H4 (cell line): ENCODE data around the gene WDFY2. TPM values are rescaled to one million over a fixed set of nuclear protein-coding genes. Genes with fewer than 3 reads are reported as not detected.
"Not testable (repeated sequence)": the region's sequence is repeated elsewhere in the genome, so short reads cannot be mapped to it uniquely, and the experiment has no call there.

Experiments
- DNase-seq: peaks from one replicate; pipeline ENCODE4 v3.0.0-alpha.2; 2015; ENCODE audit warnings: low spot score
- total RNA-seq: library from RNA; depleted of rRNA; stranded (reverse); fragments of >200 nt; shearing (Covaris generic); gene quantifications from 2 replicates; pipeline ENCODE4 v1.2.3, GENCODE V29; 2014; rRNA removed

The WDFY2 gene, protein sequence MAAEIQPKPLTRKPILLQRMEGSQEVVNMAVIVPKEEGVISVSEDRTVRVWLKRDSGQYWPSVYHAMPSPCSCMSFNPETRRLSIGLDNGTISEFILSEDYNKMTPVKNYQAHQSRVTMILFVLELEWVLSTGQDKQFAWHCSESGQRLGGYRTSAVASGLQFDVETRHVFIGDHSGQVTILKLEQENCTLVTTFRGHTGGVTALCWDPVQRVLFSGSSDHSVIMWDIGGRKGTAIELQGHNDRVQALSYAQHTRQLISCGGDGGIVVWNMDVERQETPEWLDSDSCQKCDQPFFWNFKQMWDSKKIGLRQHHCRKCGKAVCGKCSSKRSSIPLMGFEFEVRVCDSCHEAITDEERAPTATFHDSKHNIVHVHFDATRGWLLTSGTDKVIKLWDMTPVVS
- total RNA-seq, result 0.68 and 1.3 TPM in 2 replicates

DNA sequence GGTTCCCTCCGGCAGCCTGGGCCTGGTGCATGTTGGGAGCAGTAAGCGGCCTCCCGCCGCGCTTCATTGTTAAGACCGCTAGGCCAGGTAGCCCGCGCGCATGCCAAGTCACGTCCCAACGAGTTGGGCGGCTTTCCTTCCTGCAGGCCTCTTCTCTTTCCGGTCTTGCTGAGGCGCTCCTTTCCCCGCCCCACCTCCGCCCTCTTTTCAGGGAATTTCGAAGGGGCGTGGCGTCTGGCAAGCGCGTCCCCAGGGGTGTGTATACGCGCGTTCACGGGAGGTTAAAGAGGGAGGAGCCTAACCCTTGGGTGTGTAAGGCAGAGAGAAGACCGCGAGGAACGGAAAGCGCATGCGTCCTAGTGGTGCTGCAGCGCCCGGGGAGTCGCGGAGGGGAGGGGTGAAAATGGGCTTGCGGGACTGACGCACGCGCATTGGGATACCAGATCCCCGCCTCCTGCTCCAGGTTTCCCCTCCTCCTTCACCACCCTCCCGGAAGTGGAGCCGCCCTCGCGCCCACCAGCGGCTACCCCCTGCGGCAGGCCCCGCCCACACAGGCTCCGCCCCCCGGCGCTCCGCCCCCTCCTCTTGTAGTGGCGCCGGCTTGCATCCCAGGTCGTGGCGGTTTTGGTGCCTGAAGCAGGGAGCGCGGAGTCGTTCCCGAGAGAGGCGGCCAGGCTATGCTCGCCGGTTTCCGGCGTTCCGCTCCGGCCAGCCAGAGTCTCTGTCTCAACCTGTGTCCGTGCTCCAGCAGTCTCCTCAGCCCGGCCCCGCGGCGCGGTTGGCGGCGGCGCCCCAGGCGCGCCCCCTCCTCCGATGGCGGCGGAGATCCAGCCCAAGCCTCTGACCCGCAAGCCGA lies at the start of gene WDFY2:
Gene WDFY2, plus strand, starts transcription at position 588 of the 856 bp plus-strand sequence. Its CDS starts 226 bp downstream, at position 814.
- DNase-seq, result peak; percentile 98

- no peak for DNase-seq
Observed at GRCh38 chr13:51538591-51539179, 45.6 kb upstream of the WDFY2 start.

- peak; percentile 54 for DNase-seq
Observed at GRCh38 chr13:51539887-51540286, 44.4 kb upstream of the WDFY2 start.

DNA sequence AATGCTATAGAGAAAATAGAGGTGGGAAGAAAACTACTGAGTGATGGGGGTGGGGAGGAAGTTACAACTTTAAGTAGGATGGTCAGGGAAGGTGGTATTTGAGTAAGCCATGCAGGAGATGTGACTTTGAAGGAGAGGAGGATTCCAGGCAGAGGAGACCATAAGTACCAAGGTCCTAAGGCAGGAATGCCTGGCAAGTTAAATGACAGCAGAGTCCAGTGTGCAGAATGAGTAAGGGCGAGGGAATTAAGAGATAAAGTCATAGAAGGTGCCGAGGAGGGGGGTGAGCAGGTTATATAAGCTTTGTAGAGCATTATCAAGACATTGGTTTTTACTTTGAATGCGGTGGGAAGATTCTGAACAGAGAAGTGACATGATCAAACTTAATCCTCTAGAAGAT lies 43.2 kb upstream of the WDFY2 start:
- DNase-seq, result no peak

GRCh38 chr13:51541809-51542258 lies 42.4 kb upstream of the WDFY2 start:
- DNase-seq, result no peak

DNA sequence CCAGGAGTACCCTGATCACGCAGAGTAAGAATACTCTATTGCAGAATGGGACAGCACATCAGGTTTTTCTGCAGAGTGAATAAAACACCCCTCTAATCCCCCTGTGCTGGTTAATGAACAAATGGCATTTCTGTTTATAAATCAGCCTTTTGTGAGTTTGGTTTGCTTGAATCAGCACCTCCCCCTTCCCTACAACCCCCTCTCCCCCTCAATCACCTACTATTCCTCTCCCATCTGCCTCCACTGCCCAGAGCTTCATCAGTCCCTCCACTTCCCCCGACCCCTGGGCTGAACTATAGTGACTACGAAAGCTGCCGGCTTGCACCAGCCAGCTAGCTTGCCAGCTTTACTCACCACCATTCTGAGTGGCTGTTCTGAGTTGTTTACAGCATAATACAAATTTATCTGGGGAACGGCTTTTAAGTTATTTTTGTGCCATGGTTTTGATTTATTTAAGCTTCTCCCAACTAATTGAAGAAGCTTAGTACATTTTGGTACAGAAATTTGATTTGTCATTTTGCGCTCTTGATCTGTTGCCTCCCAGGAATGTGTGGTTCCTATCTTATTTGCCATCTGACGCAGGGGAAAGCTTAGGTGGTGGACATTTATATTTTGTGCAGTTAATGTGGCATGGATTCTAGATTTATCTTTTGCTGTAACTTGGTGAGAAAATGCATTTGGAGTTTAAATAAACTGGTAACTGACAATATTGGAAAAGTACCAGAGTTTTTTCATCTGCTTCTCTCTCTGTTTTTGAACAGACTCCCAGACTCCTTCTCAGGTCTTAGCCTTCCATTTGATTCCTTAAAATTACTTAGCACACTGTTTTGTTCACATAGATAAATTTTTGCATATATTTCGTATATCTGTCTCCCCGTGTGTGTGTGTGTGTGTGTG lies 41.7 kb upstream of the WDFY2 start:
- DNase-seq, result peak; percentile 30

- DNase-seq, result not testable (repeated sequence)
Observed at GRCh38 chr13:51545446-51545845, 38.8 kb upstream of the WDFY2 start.

DNA sequence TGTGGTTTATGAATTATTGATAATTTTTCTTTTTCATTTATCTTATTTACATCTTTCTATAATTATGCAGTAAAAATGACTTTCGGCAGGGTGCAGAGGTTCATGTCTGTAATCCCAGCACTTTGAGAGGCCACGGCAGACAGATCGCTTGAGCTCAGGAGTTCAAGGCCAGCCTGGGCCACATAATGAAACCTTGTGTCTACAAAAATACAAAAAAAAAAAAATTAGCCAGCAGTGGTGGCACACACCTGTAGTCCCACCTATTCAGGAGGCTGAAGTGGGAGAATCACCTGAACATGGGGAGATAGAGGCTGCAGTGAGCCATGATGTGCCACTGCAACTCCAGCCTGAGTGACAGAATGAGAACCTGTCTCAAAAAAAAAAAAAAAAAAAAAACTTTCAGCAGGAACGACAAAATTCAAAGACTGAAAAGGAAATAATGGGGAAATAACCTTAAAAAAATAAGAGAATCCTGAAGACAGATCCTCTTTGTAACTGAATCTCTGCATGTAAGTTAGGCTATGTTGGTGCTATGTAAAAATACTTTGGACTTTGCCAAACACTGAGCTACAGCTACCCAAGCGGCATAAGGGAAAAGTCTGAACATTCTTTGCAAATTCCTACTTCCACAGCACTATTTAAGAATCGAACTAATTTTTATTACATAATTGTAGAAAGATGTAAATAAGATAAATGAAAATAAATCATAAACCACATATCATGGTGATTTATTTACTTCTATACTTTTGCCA lies 36.7 kb upstream of the WDFY2 start:
- DNase-seq, result no peak

- DNase-seq, result no peak
Observed at GRCh38 chr13:51549050-51549449, 35.2 kb upstream of the WDFY2 start.

DNA sequence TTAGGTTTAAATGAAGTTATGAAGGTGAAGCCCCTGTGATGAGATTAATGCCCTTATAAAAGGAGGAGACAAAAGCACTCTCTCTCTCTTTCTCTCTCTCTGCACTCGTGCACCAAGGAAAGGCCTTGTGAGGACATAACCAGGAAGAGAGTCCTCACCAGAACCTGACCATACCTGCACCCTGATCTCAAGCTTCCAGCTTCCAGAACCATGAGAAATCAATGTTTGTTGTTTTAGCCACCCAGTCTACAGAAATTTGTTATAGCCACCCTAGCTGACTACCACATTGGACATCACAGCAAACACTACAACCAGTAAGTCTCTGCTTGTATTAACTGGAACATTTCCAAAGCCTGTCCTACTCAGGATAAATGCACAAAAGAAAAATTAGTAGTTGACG lies 34.7 kb upstream of the WDFY2 start:
- no peak for DNase-seq

DNA sequence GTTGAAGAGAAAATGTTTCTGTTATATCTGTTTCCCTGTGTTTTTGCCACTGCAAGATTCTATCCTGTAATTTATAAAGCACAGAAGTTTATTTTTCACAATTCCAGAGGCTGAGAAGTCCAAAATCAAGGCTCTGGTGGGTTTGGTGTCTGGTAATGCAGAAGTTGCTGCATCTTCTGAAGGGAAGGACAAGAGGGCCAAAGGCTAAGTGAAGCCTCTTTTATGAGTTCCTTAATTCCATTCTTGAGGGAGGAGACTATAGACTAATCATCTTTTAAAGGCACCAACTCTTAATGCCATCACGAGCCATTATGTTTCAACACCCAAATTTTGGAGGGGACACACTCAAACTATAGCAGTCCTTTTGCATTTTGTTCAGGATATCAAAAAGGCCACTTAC lies 34.1 kb upstream of the WDFY2 start:
- DNase-seq, result no peak

- no peak for DNase-seq
Observed at GRCh38 chr13:51551416-51551815, 32.8 kb upstream of the WDFY2 start.

DNA sequence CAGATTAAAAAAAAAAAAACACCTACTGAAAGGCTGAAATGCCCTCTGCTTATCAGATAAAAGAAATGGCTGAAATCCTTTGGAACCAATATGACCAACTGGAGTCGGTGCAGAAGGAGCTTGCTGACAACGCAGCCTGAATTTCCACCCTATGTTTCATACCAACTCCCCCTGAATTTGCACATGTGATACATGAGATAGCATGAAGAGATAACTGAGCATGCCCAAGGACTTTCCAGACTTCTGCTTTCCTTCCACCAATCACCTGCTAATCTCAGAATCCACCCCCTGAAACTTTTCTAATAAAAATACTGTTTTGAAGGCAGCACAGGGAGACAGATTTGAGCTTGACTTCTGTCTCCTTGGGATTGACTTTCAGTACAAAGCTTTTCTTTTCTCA lies 32.2 kb upstream of the WDFY2 start:
- no peak for DNase-seq

- no peak for DNase-seq
Observed at GRCh38 chr13:51553531-51553930, 30.7 kb upstream of the WDFY2 start.

- DNase-seq, result no peak
Observed at GRCh38 chr13:51556740-51557139, 27.5 kb upstream of the WDFY2 start.

GRCh38 chr13:51557438-51557837 lies 26.8 kb upstream of the WDFY2 start:
- DNase-seq, result no peak

GRCh38 chr13:51557875-51558612 lies 26.2 kb upstream of the WDFY2 start:
- DNase-seq, result no peak

GRCh38 chr13:51559946-51560735 lies 24.1 kb upstream of the WDFY2 start:
- no peak for DNase-seq
